ENCODE results near the gene COL20A1.

The COL20A1 gene

DNA sequence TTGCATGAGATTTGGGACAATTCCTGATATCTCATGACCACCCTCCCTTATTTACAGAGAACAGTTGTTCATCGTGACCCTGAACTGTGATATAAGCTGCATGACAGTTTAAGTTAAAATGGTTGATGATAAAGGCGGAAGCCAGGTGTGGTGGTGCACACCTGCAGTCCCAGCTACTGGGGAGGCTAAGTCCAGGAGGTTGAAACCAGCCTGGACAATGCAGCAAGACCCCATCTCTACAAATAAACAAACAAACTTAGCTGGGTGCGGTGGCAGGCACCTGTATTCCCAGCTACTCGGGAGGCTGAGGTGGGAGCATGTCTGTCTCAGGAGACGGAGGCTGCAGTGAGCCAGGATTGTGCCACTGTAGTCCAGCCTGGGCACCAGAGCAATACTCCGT, 24.1 kb downstream of the COL20A1 start:
- H3K4me3 ChIP-seq (ENCODE audit: low read length), result no peak overlapping the region
- no peak for TF ChIP-seq ZNF274 (IDR thresholded peaks at IDR 0.05; ENCODE audit: low read depth, low read length)

DNA sequence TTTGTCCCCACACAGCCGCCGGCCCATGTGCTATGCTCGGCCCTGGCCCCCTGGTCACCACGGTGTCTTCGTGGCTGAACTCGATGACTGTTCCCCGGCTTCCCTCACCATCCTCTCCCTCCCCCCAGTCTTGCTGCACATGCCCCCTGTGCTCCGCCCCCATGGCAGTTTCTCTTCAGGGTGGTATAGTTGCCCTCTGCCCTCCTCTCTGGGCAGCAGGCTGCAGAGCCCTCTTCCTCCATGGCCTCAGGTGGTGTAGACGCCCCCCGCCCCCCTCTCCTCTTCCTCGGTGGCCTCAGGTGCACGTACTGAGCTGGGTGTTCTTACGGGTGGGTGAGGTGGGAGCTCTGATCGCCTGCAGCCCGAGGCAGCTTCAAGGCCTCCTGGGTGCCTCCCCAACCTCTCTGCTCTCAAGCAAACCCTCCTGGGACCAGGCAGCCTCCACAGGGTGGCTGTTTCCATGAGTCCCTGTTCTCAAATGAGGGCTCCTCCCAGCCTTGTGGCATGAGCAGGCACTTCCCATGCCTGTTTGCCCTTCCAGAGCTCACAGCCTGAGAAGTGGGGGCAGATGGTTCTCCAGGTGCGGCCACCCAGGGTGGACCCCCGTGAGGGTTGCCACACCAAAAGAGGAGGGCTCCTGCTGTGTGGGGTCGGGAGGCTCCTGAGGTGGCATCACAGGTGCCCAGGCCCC, 24.8 kb downstream of the COL20A1 start:
- TF ChIP-seq ZNF274 (IDR thresholded peaks at IDR 0.05; ENCODE audit: low read depth, low read length), result no peak
- no peak overlapping the region for H3K4me3 ChIP-seq (ENCODE audit: low read length)

GRCh38 chr20:63318391-63319163, 25.6 kb downstream of the COL20A1 start:
- TF ChIP-seq ZNF274 (IDR thresholded peaks at IDR 0.05; ENCODE audit: low read depth, low read length), result no peak
- H3K4me3 ChIP-seq (ENCODE audit: low read length), result no peak overlapping the region

GRCh38 chr20:63319164-63320040, 26.4 kb downstream of the COL20A1 start:
- no peak overlapping the region for H3K4me3 ChIP-seq (ENCODE audit: low read length)
- no peak for TF ChIP-seq ZNF274 (IDR thresholded peaks at IDR 0.05; ENCODE audit: low read depth, low read length)

- no peak for TF ChIP-seq ZNF274 (IDR thresholded peaks at IDR 0.05; ENCODE audit: low read depth, low read length)
Measured at GRCh38 chr20:63320041-63320511, 27.1 kb downstream of the COL20A1 start.

GRCh38 chr20:63320616-63321147, 27.7 kb downstream of the COL20A1 start:
- no peak for TF ChIP-seq ZNF274 (IDR thresholded peaks at IDR 0.05; ENCODE audit: low read depth, low read length)
- H3K4me3 ChIP-seq (ENCODE audit: low read length), result no peak overlapping the region

More at GRCh38 chr20:63320041-63320511, 27.1 kb downstream of the COL20A1 start:
- H3K4me3 ChIP-seq (ENCODE audit: low read length), result no peak overlapping the region

- no peak for TF ChIP-seq ZNF274 (IDR thresholded peaks at IDR 0.05; ENCODE audit: low read depth, low read length)
- no peak overlapping the region for H3K4me3 ChIP-seq (ENCODE audit: low read length)
Measured at GRCh38 chr20:63321148-63321831, 28.3 kb downstream of the COL20A1 start.

GRCh38 chr20:63322146-63322932, 29.4 kb downstream of the COL20A1 start:
- no peak for TF ChIP-seq ZNF274 (IDR thresholded peaks at IDR 0.05; ENCODE audit: low read depth, low read length)

DNA sequence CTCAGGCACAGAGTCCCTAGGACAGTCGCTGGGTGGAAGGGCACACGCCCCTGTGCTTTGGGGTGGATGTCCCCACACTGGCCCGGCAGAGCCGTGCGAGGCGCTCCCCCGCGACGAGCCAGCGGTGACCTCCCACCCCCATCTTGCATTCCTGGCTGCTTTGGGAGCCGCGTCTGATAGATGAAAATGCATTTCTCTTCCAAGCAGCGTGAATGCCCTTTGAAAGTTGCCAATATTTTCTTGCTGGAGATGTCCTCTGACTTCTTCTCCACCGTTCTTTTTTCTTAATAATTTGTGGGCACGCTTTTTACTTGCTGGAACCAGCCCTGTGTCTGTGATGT, 29.9 kb downstream of the COL20A1 start:
- no peak overlapping the region for H3K4me3 ChIP-seq (ENCODE audit: low read length)
- no peak for TF ChIP-seq ZNF274 (IDR thresholded peaks at IDR 0.05; ENCODE audit: low read depth, low read length)

More at GRCh38 chr20:63322146-63322932, 29.4 kb downstream of the COL20A1 start:
- H3K4me3 ChIP-seq (ENCODE audit: low read length), result no peak overlapping the region

DNA sequence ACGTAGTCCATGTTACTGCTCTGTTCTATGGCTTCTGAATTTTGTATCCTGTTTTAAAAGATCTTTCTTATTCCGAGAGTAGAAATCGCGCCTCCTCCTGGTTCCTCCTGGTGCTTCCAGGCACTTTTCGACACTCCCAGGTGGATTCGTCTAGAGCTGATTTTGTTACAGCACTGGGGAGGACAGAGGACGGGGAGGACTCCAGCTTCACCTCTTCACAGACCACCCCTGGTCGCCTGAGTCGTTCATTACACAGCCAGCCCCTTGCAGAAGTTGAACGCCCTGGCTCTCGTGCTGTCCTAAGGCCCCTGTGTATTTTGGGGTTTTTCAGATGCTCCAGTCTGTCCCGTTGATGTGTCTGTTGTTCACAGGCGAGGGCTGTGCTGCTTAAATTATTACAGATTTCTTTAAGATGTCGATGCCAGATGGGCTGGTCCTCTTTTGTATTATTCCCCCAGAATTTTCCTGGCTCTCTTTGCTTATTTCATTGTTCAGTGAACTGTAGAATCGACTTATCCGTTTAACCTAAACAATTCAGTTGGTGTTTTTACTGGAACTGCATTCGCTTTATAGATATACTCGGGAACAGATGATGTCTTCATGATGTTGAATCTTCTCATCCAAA, 30.5 kb downstream of the COL20A1 start:
- H3K4me3 ChIP-seq (ENCODE audit: low read length), result no peak overlapping the region

GRCh38 chr20:63325021-63325471, 32.1 kb downstream of the COL20A1 start:
- no peak overlapping the region for H3K4me3 ChIP-seq (ENCODE audit: low read length)
- no peak for TF ChIP-seq ZNF274 (IDR thresholded peaks at IDR 0.05; ENCODE audit: low read depth, low read length)

More for the DNA sequence above, 30.5 kb downstream of the COL20A1 start:
- no peak for TF ChIP-seq ZNF274 (IDR thresholded peaks at IDR 0.05; ENCODE audit: low read depth, low read length)

Measured in GM08714 (cell line).